Jurkat, Clone E6-1 (cell line): ENCODE measurements around the gene KRT6C.

Experiments used
- DNase-seq: peaks from one replicate; pipeline ENCODE4 v3.0.0-alpha.2; 2011; ENCODE audit warnings: low read depth, low spot score
- H3K4me3 ChIP-seq: 2 replicates; pipeline ENCODE4 v1.5.1; 2011; ENCODE audit warnings: mild to moderate bottlenecking, low read length, control low read depth, moderate library complexity

Gene KRT6C

DNA sequence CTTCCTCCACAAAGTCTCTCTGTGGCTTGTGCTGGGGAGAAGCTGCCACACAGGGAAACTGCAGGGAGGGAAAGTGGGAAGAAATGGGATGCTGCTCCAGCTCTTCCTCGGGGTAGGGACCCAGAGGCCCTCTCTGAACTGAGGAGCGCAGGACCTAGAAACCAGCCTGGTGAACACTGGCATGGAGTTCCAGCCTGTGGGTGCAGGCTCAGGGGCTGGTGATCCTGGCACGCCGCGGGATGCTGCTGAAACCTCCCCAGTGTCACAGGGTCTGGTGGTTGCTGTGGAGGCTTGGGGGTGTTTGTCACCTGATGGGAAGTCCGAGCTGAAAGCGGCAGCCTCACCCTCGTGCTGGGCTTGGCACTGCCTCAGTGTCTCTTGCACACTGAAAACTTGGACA is 34.2 kb downstream of the KRT6C start:
- no peak overlapping the region for H3K4me3 ChIP-seq
- DNase-seq = no peak

- DNase-seq = no peak
- H3K4me3 ChIP-seq = no peak overlapping the region
Observed at GRCh38 chr12:52438305-52439301, 35.0 kb downstream of the KRT6C start.

DNA sequence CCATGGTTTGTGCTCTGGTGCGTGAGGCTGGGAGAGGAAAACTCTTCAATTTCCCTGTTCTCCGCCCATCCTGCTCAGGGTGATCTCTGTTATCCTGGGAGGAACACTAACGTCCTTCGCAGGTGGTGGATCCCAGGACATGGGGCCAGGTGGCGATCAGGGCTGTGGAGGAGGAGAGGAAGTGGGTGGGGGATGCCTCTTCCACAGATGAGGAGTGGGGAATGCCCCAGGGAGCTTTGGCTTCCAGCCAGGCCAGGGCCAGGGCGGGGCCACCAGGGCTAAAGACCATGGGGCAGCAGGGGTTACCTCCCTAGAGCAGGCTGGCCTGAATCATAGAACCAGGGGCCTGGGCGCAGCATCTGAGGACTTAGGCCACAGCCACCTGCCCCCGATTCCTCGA is 36.1 kb downstream of the KRT6C start:
- no peak for DNase-seq
- H3K4me3 ChIP-seq = no peak overlapping the region

DNA sequence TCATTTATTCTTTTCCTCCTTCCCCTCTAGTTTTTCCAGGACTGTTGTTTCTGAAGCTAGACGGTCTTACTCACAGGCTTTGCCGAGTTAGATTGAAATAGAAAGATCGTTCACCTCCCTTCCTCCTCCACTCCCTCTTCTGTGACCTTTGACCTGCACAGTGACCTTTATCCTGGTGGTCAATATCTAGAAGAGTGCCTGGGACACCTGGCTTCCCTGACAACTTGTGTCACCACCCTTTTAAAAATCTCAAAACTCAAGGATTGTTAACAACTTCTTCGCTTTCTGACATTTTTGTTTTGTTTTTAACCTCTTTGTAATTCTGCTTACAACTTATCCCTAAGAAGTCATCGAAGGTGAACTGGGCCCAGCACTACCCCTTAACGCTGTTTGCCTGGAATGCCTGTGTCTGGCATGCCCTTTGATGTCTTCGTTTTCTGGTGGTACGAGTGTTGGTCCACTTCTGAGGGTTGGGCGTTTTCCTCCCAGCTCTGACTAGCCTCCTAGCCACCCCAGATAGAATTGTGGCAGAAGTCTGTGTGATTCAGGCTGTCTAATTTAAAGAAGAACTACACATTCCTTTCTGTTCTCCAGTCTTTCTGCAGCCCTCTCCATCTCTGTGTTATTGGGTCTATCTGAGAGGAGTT is 36.7 kb downstream of the KRT6C start:
- DNase-seq = no peak
- H3K4me3 ChIP-seq = no peak overlapping the region

- no peak for DNase-seq
- H3K4me3 ChIP-seq = no peak overlapping the region
Observed at GRCh38 chr12:52436000-52436827, 37.4 kb downstream of the KRT6C start.

GRCh38 chr12:52435659-52435999 is 38.0 kb downstream of the KRT6C start:
- DNase-seq = no peak
- H3K4me3 ChIP-seq = no peak overlapping the region

DNA sequence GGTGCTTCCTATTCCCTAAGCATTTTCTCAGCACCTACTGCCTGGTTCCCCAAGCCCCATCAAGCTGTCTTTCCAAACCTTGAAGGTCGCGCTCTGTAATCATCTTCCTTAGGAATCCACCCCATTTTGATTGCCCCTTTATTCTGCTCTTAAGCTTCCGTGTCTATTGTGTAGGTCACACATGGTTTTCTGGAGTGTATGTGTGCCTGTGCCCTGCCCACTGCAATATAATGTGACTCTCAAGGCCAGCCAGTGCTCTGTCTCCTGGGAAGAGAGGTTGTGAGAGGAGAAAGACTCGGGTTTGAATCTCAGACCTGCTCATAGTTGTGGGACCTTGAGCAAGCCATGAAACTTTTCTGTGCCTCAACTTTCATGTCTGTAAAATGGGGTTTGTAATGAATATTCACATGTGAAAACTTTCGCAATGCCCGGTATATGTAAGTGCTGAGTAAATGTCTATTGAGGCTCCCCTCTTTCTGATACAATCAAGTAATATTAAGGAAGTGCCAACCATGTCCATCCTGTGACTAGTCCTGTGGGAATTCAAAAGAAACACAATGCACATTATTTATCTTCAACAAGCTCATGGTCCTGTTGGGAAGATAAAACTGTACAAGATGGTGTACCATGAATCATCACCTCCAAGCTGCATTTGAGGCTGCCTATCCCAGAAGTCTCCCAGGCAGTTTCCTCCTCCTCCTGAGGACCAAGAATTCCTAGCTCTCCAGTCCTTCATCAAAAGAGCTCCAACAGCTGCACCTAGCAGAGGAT is 38.7 kb downstream of the KRT6C start:
- no peak overlapping the region for H3K4me3 ChIP-seq
- no peak for DNase-seq

GRCh38 chr12:52434081-52434733 is 39.4 kb downstream of the KRT6C start, which contains the start of gene KRT75:
TSS of gene KRT75 (minus strand) at chr12:52434371. CDS start at chr12:52434304, 67 bp downstream.
- H3K4me3 ChIP-seq = no peak within 1 kb of the TSS
- no peak for DNase-seq

DNA sequence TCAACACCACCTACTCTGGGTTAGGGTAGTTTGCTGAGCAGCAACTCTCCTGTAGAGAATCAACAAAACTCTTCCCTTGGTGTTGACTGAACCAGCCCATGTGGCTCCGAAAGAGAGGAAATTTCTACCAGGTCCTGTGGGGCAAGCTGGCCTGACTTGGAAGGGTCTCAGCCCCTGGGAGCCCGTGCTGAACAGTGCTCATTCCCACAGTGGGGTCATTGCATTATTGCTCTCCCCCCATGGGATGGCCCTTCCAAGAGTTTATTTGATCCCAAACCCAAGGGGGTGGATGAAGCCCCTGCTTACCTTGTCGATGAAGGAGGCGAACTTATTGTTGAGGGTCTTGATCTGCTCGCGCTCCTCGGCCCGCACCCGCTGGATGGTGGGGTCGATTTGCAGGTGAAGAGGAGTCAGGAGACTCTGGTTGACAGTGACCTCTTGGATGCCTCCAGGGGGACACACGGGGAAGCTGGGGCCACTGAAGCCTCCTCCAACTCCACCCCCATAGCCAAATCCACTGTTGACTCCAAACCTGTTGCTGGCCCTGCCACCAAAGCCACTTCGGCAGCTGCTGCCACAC is 40.0 kb downstream of the KRT6C start:
- DNase-seq = no peak

GRCh38 chr12:52432559-52433207 is 40.9 kb downstream of the KRT6C start:
- no peak for DNase-seq
- H3K4me3 ChIP-seq = no peak overlapping the region

More for the DNA sequence above, 40.0 kb downstream of the KRT6C start:
- H3K4me3 ChIP-seq = no peak overlapping the region

DNA sequence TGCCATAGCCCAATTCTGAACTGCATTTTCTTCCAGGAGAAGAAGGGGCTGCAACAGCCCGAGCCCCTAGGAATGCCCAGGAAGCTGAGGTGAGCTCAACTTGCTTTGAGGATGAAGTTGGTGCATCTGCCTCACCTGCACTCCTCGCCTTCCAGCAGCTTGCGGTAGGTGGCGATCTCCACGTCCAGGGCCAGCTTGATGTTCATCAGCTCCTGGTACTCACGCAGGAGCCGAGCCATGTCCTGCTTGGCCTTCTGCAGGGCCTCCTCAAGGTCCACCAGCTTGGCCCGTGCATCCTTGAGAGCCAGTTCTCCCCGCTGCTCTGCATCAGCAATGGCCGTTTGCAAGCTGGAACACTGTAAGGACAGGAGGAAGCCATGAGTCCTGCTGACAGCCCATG is 45.5 kb downstream of the KRT6C start:
- DNase-seq = no peak
- no peak overlapping the region for H3K4me3 ChIP-seq

DNA sequence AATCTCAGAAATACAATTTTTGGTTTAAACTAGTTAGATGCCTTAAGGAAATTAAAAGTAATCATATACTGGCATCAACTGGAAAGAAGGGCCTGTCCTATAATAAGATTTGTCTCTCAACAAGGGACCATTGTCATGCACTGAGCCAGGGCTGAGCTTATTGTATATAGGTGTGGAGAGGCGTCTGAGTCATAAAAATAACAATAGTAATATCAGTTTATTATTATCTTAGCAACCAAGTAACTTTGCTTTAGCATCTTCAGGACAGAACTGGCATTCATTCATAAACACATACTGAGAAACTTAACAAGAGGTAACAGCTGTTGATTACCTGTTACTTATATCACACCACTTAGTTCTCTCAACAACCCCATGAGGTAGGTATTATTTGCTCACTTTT is 46.5 kb downstream of the KRT6C start:
- DNase-seq = no peak

GRCh38 chr12:52426034-52426433 is 47.6 kb downstream of the KRT6C start:
- DNase-seq = no peak
- H3K4me3 ChIP-seq = no peak overlapping the region

More for the DNA sequence above, 46.5 kb downstream of the KRT6C start:
- H3K4me3 ChIP-seq = no peak overlapping the region

DNA sequence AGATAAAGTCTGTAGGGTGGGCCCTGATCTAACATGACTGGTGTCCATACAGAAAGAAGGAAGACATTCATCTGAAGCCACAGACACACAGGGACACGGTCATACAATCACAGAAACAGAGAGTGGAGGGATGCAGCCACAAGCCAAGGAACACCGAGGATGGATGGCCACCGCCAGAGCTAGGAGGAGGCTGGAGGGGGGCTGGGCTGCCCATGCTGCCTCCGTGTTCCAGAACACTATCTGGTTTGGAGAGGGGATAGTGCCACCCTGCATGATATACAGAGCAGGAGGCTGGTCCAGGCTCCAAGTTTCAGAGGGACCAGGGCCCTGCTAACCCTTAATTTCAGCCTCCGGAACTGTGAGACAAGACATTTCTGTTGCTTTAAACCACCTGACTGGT is 48.1 kb downstream of the KRT6C start:
- no peak for DNase-seq
- H3K4me3 ChIP-seq = no peak overlapping the region

- no peak for DNase-seq
- no peak overlapping the region for H3K4me3 ChIP-seq
Observed at GRCh38 chr12:52423661-52424500, 49.7 kb downstream of the KRT6C start.

- DNase-seq = no peak
- H3K4me3 ChIP-seq = no peak overlapping the region
Observed at GRCh38 chr12:52423035-52423434, 50.6 kb downstream of the KRT6C start.

- no peak overlapping the region for H3K4me3 ChIP-seq
- DNase-seq = no peak
Observed at GRCh38 chr12:52419656-52420055, 53.9 kb downstream of the KRT6C start.
